GDM1 (cell line): ENCODE data around the gene HSBP1L1.

Experiments
- DNase-seq: peaks from one replicate; lab custom pipeline; 2025; lab: John Stamatoyannopoulos, UW

Gene HSBP1L1

GRCh38 chr18:79961527-79962291, 2.7 kb upstream of the HSBP1L1 start:
- no peak for DNase-seq

DNA sequence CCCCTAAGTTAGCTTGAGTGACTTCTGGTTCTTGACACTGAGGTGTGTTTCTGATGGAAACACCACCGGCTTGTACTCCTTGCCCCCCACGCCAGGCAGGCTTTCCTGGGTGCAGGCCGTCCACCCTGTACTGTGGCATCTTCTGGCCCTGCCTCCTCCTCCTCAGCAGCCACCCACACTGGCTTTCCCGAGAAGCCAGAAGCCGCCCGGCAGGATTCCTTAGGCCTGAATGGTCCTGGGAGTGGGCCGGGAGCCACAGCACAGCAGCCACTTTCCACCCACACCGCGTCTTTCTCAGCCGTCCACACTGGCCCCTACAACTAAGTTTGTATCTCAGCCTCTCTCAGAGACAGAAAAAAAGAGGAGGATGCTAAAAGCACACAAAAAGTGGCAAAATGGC, 2.1 kb upstream of the HSBP1L1 start:
- DNase-seq, result no peak

DNA sequence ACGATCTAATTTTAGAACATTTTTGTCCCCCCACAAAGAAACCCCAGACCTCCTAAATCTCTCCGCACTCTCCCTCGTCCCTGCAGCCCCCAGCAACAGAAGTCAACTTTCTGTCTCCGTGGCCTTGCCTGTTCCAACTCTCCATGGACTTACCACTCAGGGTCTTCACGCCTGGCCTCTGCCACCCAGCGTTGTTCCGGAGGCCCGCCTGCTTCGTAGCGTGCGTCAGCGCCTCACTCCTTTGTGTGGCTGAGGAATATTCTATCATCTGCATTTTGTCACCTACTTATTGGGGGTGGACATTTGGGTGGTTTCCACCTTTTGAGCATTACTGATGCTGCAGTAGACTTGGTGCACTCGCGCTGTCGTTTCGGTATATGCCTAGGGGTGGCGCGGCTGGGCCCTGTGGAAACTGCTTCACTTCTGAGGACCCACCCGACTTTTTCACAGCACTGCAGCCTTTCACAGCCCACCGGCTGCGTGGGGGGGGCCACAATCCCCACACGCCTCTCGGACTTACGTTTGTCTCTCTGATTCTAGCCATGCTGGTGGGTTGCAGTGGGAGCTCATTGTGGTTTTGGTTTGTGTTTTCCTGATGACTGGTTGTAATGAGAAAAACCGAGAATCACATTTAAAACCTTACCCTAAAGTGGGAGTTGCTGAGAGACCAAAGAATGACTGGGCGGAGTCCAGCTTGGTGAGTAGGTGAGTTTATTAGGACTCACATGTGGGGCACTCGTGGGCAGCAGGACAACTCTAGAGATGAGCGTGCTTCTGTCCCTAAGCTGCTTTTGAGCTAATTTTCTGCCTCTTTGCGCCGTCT, 1.4 kb upstream of the HSBP1L1 start:
- no peak for DNase-seq

DNA sequence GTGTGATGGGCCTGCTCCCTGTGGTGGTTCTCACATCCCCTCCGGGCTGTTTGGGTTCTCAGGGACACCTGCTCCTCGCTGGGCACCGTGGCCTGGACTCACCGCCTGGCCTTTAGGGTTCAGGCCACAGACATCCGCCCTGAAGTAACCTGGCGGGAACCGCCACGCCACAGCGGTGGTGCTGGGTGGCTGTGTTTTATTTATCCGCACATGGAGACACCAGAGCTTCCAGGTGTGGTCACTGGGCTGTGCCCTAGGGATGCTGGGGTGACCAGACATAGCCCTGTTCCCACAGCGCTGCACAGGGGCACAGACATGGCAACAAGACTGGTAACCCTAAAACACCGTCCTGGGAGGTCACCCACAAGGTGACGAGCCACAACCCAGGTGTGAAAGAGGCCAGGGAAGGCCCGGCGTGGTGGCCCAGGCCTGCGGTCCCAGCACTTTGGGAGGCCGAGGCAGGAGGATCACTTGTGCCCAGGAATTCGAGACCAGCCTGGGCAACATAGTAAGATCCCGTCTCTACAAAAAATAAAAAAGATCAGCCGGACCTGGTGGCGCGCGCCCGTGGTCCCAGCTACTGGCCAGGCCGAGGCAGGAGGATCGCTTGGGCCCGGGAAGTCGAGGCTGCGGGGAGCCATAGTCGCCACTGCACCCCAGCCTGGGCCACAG, 649 bp upstream of the HSBP1L1 start:
- no peak for DNase-seq

DNA sequence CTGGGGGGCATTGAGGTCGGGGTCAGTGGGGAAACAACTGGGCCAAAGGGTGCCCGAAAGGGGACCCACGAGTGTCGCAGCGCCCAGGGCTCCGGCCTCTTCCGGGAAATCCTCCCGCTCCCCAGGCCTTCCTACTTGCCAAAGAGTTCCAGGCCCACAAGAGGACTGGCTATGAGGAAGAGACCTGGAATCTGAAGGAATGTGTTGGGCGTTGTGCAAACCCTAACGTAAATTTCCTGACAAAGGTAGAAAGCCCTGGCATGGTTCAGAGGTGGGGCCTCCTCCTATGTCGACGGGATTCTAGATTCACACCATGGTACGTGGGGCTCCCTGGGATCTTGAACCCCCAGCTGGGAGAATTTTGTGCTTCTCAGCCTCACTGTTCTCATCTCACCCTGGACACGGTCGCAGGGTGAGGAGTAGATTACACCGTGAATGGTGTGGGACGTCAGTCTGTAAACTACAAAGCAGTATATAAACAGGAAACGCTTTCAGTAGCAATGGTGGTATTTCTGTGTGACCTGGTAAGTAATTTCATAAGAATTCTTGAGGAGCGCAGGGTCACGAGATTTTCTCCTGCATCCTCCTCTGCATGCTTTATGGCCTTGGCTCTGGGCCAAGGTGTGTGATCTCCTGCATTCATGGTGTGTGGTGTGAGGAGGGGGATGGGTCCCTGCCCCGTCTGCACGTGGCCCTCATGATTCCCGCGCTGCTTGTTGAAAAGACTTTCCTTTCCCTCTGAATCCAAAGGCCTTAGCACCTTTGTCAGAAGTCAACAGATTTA, 868 bp downstream of the HSBP1L1 start:
- no peak for DNase-seq

DNA sequence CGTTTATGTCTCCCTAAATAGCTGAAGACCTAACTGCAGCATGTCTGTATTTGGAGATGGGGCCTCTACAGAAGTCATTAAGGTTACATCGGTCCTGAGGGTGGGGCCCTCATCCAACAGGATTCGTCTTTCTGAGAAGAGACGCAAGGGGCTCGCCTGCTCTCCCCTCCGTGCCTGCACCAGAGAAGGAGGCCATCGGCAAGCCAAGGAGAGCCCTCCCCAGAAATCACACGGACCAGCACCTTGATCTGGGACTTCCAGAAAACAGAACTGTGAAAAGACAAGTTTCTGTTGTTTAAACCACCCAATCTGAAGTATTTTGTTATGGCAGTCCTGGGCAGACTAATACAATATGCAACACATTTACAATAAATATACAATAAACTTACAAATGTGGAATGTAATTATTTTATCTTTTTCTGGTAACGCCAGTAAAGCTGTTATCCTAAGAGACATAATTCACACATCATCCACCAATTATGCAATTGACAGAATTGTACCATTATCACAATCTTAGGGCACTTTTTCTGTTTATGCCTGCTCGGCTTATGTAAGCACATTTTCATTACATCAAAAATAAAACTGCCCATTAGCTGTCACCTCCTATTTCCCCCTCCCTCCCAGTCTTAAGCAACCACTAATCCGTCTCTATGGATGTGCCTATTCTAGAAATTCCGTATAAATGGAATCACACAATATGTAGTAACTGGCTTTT, 6.1 kb downstream of the HSBP1L1 start:
- DNase-seq, result no peak

DNA sequence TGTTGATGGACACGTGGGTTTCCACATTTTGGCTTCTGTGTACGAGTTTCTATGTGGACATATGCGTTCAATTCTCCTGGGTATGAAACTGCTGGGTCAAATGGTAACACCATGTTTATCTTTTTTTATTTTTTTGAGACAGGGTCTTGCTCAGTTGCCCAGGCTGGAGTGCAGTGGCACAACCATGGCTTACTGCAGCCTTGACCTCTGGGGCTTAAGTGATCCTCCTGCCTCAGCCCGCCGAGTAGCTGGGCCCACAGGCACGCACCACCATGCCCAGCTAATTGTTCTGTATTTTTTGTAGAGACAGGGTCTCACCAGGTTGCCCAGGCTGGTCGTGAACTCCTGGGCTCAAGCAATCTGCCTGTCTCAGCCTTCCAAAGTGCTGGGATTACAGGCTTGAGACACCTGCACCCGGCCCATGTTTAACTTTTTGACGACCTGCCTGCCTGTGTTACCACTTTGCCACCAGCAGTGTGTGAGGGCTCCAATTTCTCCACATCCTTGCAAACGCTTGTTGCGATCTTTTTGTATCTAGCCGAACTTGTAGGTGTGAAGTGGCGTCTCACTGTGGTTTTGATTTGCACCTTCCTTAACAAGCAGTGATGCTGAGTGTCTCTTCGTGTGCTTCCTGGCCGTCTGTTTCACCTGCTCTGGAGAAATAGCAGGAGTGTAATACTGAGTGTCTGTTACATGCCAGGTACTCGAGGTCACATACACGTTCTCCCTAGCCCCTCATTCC, 6.9 kb downstream of the HSBP1L1 start:
- DNase-seq, result no peak

- no peak for DNase-seq
Measured at GRCh38 chr18:79971986-79972385, 7.5 kb downstream of the HSBP1L1 start.

DNA sequence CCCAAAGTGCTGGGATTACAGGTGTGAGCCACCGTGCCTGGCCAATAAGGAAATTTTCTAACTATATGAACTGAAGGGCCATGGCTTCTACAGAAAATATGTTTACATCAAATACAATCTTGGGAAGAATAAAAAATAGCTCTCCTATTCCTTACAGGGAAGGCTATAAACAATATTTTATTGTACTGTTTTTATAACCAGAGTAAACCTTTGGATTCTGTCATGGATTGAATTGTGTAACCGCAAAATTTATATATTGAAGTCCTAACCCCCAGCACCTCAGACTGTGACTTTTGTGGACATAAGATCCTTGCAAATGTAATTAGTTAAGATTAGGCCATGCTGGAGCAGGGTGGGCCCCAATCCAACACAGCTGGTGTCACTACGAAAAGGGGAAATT, 8.3 kb downstream of the HSBP1L1 start:
- no peak for DNase-seq

- no peak for DNase-seq
Measured at GRCh38 chr18:79973517-79973916, 9.1 kb downstream of the HSBP1L1 start.

GRCh38 chr18:79974025-79974654, 9.7 kb downstream of the HSBP1L1 start:
- no peak for DNase-seq

DNA sequence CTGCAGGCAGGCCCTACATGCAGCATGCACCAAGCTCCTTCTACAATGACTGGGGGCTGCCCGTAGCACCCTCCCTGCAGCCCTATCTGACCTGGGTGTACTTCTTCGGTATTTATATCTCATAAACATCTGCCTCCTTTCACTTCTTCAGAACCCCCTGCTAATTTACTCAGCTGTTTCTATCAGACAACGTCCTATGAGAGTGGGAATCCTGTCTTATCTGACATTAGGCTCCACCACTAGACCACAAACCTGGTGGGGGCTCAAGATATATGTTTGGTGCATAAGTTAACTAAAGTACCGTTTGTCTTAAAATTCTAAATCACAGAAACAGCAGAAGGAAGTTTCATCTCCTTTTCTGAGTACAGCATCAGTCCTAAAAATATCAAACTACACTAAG, 10.6 kb downstream of the HSBP1L1 start:
- no peak for DNase-seq

- DNase-seq, result no peak
Measured at GRCh38 chr18:79975985-79976680, 11.7 kb downstream of the HSBP1L1 start.

DNA sequence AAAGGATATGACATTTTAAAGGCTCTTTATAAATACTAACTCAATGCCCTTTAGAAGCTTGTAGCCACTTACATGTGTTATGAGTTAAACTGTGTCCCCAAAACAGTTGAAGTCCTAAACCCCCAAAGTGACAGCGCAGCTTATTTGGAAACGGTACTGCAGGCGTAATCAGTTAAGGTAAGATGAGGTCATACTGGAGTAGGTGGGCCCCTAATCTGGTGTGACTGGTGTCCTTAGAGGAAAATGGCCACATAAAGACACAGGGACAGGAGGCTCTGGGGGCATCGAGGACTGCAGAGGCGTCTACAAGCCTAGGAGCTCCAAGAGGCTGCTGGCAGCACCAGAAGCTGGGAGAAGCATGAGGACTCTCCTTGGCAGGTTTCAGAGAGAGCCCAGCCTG, 15.4 kb downstream of the HSBP1L1 start:
- DNase-seq, result no peak

- DNase-seq, result no peak
Measured at GRCh38 chr18:79980585-79980984, 16.1 kb downstream of the HSBP1L1 start.

DNA sequence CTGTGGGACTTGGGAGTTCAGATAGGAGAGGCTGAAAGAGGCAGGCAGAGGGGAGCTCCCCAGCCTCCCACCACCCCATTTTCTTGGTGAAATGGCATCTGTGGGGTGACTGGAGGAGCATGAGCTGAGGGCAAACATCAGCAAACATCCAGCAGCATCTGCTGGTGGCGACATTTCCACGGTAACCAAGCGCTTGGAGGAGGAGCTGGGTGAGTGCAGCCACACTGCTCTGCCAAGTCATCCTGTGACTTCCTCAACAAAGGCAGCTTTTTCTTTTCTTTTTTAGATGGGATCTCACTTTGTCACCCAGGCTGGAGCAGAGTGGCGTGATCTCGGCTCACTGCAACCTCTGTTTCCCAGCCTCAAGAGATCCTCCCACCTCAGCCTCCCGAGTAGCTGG, 18.3 kb downstream of the HSBP1L1 start:
- DNase-seq, result peak; percentile 52

- no peak for DNase-seq
Measured at GRCh38 chr18:79983253-79983652, 18.8 kb downstream of the HSBP1L1 start.

- DNase-seq, result no peak
Measured at GRCh38 chr18:79983793-79984192, 19.4 kb downstream of the HSBP1L1 start.

GRCh38 chr18:79985172-79985571, 20.7 kb downstream of the HSBP1L1 start:
- DNase-seq, result no peak

- DNase-seq, result no peak
Measured at GRCh38 chr18:79986726-79987125, 22.3 kb downstream of the HSBP1L1 start.
